Epidermal melanocyte (primary cell): ENCODE results near the gene LARP4B.
A peak's percentile ranks its signal among the peaks of the same experiment; 100 is the strongest.

Source experiments
- DNase-seq: peaks from one replicate; pipeline ENCODE4 v3.0.0; 2011; ENCODE audit warnings: low spot score; ENCODE audit not compliant: insufficient read length

The LARP4B gene

GRCh38 chr10:869171-869570 lies 62.3 kb downstream of the LARP4B start:
- DNase-seq, result no peak

GRCh38 chr10:867807-868206 lies 63.7 kb downstream of the LARP4B start:
- DNase-seq, result no peak

DNA sequence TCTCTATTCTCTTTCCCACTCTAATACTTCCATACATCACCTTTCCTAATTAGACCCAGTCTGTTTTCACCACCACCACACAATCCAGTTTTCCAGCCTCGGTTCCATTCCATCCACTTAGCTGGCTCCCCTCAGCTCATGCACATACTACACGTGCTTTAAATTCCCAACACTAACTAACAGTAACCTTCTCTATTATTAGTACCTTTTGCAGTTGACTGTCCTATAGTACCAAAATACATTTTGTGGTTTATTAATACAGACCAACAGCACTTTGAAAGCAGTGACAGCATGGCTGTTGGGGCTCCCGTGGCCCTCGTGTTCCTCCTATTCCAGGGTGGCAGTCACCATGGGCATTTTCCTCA lies 64.9 kb downstream of the LARP4B start:
- no peak for DNase-seq

- DNase-seq, result no peak
These were observed 65.5 kb downstream of the LARP4B start for GRCh38 chr10:865924-866576.

DNA sequence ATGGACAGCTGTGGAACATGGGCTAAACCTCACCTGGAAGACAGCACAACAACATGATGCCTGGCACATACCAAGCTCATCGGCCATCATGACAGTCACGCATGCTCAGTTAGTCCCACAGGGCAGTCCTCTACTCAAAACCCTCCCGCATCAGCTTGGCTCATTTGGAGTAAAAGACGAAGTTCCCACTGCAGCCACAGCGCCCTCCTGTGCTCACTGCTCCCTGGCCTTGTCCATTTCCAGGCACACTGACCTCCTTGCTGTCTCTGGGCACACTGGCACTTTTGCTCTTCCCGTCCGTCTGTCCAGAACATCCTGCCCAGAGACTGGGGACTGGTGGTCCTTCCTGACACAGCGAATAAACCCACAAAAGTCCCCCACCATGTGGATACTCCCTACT lies 66.2 kb downstream of the LARP4B start:
- DNase-seq, result no peak

DNA sequence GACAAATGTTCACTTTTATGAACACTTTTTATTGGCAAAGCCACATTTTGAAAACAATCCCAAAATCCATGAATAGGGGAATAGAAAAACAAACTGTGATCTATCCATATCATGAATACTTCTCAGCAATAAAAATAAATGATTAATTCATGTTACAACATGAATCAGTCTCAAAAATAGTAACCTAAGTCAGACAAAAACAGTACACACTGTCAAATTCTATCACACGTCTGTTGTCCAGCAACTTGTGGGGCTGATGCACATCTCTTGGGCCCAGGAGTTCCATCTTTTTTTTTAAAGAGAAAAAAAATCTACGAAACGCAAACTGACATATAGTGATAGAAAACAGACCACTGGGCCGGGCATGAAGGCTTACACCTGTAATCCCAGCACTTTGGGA lies 71.0 kb downstream of the LARP4B start:
- DNase-seq, result no peak

DNA sequence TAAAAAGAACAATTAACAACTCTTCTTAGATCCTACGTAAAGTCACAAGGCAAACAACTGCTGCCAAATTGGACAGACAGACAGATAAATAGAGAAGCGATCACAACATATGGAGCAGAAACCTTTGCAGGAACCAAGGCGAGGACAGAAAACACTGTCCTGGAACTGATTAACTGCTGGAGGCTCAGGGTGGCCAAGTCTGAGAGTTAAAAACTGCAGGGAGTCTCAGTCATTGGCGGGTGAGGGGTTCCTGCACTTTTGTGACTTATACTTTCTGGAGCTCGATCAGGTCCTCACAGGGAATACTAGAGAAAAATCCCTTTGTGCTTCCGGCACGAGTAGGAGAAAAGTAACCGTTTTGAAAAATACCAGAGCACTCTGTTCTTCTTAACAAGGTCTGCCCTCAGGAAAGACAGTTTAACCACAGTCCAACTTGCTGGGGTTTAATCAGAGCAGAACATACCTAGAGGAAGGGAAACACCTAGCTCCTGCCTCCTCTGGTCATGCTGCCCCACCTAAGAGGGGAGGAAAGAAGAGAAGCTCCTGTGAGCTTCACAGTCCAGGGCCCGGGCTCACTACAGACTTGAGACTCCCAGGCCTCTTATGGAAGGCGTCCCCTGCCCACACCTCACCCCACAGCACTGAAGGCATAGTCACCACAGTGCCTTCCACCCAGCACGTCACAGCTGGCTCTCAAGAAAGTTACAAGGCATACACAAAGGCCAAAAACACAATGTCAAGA lies 74.9 kb downstream of the LARP4B start:
- DNase-seq, result no peak

DNA sequence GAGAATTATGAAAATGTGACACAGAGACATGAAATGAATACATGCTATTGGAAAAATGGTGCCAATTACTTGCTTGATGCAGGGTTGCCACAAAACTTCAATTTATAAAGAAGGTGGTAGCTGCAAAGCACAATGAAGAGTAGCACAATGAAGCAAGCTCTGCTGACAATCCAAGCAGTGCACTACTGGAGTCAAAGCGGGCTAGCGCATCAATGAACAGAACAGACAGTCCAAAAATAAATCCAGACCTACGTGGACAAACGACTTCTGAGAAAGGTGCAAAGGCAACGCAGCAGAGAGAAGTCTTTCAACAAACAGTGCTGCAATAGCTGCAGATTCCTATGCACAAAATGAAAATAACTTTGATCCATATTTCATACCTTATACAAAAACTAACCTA lies 75.8 kb downstream of the LARP4B start:
- DNase-seq, result no peak

GRCh38 chr10:855079-855478 lies 76.4 kb downstream of the LARP4B start:
- no peak for DNase-seq

DNA sequence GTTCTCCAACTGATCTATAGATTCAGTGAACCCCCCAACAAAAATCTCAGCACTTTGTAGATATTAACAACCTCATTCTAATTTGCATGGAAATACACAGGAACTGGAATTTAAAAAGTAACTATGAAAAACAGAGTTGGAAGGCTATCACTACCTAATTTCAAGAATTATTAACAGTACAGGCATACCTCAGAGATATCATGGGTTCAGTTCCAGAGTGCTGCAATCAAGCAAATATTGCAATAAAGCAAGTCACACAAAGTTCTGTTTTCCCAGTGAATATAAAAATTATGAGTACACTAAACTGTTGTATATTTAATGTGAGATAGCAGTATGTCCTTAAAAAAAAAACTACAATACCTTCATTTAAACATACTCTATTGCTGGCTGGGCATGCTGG lies 78.5 kb downstream of the LARP4B start:
- DNase-seq, result no peak

DNA sequence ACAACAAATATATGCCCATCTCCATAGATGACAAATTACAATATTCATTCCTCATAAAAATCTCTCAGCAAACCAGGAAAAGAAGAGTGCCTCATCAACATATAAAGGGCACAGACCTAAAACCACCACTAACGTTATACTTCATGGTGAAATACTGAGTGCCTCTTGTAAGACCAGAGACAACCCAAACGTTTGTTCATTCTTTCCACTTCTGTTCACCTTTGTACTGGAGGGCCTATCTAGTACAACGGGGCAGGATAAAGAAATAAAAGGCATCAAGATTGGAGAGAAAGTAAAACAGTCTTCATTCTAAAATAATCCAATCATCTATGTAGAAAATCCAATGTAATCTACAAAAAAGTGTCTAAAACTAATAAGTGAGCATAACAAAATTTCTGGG lies 79.1 kb downstream of the LARP4B start:
- no peak for DNase-seq

DNA sequence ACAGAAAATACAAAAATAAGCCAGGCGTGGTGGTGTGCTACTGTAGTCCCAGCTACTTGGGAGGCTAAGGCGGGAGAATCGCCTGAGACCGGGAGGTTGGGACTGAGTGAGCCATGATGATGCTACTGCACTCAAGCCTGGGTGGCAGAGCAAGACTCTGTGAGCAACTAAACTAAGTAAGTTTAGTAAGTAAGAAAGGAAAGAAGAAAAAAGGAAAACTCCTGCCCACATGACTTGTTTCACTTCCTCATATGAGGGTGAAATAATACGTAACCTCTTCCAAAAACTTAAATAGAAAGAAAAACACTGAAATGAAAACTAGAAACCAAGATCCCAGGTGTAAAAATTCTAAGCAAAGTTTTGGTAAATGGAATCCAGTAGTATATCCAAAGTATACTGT lies 79.6 kb downstream of the LARP4B start:
- no peak for DNase-seq

- DNase-seq, result no peak
These were observed 81.4 kb downstream of the LARP4B start for GRCh38 chr10:850093-850492.

- no peak for DNase-seq
These were observed 83.6 kb downstream of the LARP4B start for GRCh38 chr10:847868-848267.

DNA sequence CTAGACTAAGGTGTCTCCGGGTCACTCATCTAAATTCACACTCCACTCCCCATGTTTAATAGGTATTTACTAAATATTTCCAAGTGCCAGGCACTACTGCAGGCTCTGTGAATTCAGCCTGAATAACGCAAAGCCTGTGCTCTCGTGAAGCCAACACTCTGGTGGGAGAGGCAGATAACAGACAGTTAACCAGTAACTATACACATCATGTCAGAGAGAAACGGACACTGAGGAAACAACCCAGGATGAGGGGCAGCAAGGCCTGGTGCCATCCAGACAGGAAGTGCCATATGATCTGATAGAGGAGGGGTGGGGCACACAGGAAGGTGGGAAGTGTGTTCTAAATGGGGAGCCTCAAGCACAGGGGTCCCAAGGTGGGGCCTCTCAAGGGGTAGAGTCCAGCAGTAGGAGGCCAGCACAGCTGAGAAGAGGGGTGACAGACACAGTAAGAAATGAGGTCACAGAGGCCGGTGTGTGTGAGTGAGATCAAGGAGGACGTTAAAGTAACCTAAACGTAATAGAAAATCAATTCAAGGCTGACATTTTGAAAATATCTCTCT lies 85.3 kb downstream of the LARP4B start:
- DNase-seq, result no peak

DNA sequence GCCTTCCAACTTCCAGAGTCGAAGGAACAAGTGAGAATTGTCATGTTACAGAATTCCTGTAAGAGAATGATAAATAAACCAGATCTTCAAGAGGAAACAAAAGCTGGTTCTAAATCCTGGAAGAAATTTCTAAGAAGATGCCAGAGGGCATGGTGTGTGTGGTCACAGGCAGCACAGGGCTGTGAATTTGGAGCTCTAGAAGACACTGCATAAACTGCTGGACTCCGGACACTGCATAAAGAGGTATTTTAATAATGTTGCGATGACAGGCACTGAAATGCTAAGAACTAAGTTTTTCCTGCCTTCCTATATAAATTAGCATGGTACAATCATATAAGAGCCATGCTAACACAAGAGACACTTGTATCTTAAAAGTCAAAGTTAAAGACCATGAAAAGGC lies 86.0 kb downstream of the LARP4B start:
- DNase-seq, result peak; percentile 26

DNA sequence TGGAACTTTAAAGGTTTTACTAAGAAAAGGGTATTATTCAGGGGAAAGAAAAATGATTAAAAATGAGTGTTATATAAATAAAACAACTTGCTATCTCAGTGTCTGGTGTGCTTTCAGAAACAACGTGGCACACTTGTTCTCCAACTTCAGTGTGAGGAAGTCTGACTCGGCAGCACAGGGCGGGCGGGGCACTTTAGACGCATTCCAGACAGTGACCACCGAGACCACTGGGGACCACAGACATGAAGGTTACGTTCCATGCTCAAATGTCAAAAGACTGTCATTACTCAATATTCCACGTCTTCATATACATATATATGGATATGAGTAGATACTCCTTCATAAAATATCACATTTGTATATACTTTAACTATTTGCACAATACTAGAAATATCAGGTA lies 87.0 kb downstream of the LARP4B start:
- DNase-seq, result no peak

DNA sequence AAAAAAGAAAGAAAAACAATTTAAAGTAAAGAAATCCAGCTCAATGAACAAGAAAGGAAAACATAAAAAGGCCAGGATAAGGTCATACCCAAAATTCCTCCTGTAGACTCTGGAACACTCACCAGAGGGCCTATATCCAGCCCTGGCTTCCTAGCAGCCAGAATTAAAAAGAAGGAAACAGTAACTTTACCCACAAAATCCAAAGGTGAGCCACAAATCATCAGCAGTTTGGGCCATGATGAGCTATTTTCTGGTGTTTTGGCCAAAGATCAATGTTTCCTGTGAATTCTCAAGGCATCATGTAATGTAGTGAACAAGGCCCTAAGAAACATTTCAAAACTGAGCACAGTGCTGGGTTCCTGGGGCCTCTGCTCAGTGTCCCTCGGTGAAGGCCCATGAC lies 87.8 kb downstream of the LARP4B start:
- no peak for DNase-seq

- DNase-seq, result no peak
These were observed 88.7 kb downstream of the LARP4B start for GRCh38 chr10:842795-843194.

GRCh38 chr10:841535-841934 lies 90.0 kb downstream of the LARP4B start:
- DNase-seq, result no peak

GRCh38 chr10:839550-840205 lies 91.8 kb downstream of the LARP4B start:
- DNase-seq, result no peak

DNA sequence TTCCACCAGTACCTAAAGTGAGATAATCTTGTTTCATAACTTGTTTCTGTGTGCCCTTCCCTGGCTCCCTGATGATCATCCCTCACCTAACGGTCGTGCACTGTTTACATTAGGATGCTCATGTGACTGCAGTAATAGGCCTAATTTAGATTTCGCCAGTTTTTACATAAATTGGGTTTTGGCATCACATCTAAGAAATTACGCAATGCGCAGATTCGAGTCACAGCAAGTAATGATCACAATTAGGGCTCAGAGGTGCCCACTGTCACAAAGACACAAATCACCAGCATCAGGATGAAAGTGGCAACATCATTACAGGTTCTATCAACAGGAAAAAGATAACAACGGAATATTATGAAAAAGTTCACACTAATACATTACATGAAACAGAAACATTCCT lies 94.7 kb downstream of the LARP4B start:
- DNase-seq, result no peak

- DNase-seq, result no peak
These were observed 97.0 kb downstream of the LARP4B start for GRCh38 chr10:834493-834892.
